SKM-1 (cell line): ENCODE results near the gene FRMD1.

ENCODE experiments used
- DNase-seq: peaks from one replicate; lab custom pipeline; 2025; ENCODE audit not compliant: unreplicated experiment; lab: John Stamatoyannopoulos, UW

FRMD1 gene

DNA sequence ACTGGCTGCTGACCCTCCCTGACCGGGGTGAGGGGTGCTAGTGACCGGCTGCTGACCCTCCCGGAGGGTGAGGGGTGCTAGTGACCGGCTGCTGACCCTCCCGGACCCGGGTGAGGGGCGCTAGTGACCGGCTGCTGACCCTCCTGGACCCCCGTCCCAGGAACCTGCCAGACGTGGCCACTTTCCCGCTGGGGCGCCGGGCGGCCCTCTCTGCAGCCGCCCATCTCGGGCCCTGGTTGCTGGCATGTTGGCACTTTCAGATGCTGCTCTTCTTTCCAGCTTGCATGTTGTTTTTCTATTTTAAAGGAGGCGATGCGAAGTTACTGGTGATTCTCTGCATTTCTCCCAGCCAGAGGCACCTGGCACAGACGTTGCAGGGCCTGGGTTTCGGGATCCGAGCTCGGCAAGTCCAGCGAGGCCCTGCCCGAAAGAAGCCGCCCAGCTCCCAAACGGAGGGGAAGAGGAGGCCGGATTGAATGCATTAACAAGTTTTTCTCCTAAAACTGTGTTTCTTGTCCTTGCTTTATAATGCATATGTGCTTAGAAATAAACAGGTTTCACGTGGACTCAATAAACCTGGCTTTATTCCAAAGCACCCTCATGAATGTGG lies 34.4 kb downstream of the FRMD1 start:
- no peak for DNase-seq

DNA sequence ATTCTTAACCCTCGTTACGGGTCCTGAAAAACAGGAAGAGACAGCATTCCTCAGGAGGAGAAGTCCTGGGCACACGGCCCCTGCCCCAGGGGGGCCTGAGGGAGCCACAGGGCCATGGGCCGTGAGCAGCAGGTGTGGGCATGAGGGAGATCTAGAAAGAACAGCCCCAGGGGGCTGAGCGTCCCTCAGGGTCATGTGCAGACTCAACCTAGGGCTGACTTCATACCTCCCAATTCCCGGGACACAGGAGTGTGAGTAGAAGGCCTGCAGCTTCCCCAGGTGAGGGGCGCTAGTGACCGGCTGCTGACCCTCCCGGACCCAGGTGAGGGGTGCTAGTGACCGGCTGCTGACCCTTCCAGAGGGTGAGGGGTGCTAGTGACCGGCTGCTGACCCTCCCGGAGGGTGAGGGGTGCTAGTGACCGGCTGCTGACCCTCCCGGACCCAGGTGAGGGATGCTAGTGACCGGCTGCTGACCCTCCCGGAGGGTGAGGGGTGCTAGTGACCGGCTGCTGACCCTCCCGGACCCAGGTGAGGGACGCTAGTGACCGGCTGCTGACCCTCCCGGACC lies 35.1 kb downstream of the FRMD1 start:
- no peak for DNase-seq

DNA sequence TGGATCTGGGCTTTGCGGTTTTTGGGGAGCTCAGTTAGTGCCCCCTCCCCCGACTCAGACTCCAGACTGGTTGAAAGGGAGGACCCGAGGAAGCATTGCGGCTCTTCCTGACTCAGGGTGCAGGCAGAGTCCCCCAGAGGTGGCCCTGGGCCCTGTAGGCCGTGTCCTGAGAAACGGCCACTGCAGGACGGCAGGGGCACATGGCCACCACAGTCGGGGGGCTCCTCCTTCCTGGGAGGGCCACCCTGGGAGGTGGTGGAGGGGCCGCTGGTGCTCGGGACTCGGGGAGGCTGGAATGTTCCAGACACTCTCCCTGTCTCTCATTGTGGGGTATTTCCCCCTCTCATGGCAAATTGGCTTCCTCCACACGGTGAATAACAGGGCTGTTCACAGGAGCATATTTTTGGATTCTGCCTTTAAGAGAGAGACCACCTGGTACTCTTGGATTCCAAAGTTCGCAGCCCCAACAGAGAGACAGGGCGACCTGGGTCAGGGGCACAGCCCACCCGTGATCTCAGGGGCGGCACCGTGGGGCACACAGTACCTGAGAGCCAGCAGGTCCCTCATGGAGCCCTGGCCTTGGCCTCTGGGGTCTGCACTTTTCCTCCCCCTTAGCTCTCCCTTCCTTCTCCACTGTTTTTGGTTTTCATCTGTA lies 35.7 kb downstream of the FRMD1 start:
- no peak for DNase-seq

GRCh38 chr6:168042426-168043192 lies 36.4 kb downstream of the FRMD1 start:
- no peak for DNase-seq

- DNase-seq, result no peak
Observed at GRCh38 chr6:168041928-168042327, 37.1 kb downstream of the FRMD1 start.

GRCh38 chr6:168040856-168041496 lies 38.0 kb downstream of the FRMD1 start:
- no peak for DNase-seq

DNA sequence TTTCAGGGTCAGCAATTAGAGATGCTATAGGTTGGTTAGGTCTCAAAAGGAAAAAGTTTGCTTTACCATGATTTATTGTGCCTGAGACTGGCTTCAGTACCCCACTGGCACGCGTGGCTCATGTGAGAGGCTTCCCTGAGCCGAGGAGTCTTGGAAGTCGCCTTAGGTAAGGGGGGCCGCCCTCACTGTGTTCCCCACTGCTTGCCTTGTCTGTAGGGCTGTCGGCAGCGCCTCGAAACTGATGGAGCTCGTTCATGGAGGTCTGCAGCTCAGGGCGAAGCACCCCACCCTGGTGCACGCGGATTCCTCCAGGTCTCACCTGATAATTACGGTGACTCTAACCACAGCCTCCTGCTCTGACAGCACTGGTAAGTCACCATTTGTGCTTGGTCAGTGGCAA lies 39.2 kb downstream of the FRMD1 start:
- DNase-seq, result no peak

GRCh38 chr6:168039301-168039700 lies 39.7 kb downstream of the FRMD1 start:
- no peak for DNase-seq

DNA sequence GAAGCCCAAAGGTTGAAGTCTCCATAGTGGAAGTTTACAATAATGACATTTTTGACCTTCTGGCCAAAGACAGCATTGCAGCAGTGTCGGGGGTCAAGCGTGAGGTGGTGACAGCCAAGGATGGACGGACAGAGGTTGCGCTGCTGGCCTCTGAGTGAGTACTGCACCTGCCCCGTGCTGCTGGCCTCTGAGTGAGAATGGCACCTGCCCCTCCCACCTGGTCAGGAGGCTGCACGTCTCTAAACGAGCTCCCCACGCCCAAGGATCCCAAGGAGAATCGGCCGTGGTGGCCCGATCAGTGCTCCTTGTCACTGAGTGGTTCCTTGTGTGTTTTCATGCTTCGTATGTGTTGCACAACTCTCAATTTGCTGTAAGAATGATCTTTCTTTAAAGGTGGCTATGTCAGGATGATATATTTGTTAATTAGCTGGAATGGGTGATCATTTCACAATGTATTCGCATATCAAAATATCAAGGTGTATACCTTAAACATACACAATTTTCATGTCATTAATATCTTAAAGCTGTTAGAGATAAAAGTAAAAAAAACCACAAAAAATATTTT lies 40.4 kb downstream of the FRMD1 start:
- DNase-seq, result no peak

DNA sequence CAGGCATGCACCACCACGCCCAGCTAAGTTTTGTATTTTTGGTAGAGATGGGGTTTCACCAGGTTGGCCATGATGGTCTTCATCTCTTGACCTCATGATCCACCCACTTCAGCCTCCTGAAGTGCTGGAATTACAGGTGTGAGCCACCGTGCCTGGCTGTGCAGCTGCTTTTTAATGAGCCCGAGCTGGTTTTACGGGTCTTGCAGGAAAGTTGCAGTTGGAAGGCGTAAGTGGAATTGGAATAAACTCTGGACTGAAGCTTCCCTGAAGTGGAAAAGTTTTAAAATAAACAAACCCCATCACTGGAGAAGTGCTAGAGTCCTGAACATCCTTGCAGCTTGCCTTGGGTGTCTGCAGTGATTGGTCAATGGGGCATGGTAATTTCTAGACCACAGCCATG lies 41.2 kb downstream of the FRMD1 start:
- DNase-seq, result no peak

GRCh38 chr6:168037242-168037641 lies 41.8 kb downstream of the FRMD1 start:
- DNase-seq, result no peak

DNA sequence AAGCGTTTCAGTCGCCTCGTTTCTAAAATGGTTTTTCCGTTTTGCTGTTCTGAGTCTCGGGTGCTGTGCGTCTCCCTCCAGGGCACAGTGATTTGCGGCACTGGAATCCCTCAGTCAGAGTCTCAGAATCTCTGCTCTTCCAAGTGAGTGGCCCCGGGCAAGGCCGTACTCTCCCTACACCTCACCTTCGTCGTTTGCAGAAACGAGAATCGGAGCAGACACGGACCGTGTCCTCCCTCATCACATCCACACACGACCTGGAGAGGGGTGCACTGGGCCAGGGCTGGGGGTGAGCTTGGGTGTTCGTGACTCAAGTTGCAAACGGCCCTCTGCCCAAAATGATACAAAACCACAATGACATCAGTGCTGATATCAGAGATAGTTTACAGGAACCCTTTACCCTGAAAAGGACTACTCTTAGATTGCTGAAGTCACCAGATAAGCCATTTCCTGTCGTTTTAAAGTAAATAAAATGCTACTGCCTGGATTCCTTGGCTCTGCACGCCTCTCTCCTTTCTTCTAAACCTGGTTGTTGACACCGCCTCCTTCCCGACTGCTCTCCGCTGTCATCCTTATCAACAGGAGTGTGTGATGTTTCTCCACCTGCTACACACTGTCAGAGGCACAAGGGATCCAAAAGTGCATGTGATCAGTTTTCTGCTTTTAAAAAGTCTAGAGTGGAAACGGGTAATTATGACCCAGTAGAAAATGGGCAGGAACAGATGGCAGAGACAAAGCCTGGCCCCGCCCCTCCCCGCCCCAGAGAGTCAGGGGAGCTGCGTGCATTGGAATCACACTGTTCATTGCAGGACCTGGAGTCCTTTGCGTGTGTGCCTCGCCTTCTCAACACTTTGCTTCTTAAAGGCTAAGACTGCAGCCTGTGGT lies 43.1 kb downstream of the FRMD1 start:
- DNase-seq, result no peak

- DNase-seq, result no peak
Observed at GRCh38 chr6:168035098-168035660, 43.8 kb downstream of the FRMD1 start.

GRCh38 chr6:168034537-168034936 lies 44.5 kb downstream of the FRMD1 start:
- no peak for DNase-seq

GRCh38 chr6:168033791-168034190 lies 45.2 kb downstream of the FRMD1 start:
- no peak for DNase-seq

- peak; percentile 3 for DNase-seq
Observed at GRCh38 chr6:168032005-168032760, 46.8 kb downstream of the FRMD1 start.

DNA sequence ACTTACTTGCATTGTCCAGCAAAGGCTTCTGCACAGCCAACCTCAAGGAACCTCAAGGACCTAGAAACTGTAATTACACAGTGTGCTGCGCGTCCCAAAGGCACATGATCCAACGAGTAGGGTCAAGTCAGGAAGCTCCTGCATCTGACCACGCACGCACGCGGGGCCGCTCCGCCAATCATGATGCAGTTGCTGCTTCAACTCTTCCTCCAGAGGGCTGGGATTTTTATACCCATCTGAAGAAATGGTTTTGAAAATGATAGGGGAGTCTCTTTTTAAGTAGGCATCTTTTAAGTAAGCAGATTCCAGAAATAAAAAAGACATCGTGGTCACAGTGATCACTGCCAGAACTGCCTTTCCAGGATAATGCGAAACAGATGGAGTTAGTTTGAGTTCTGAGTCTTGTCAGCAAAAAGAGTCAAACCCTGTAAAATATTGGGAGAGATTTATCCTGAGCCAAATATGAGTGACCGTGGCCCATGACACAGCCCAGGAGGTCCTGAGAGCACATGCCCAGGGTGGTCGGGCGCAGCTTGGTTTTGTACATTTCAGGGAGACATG lies 47.5 kb downstream of the FRMD1 start:
- DNase-seq, result no peak

GRCh38 chr6:168030908-168031307 lies 48.1 kb downstream of the FRMD1 start:
- no peak for DNase-seq

DNA sequence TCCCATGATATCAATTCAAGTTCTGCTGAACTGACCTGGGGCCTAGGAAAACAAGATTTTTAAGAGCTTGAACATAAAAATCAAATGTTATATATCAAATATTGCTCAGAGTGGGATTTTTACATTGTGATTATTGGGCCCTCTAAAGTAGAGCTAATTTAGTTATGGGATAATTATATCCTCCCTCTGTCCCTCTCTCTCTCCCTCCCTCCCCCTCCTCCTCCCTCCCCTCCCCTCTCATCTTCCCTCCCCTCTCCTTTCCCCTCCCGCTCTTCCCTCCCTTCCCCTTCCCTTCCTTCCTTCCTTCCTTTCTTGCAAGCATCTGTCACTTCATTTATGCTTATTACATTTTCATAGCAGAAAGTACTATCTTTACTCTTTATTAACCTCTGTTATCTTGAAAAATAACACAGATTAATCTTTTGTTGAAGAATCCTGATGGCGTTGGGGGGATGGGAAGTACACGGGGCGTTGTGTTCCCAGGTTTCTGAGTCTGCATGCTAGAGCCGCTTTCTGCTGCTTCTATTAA lies 48.7 kb downstream of the FRMD1 start:
- no peak for DNase-seq
